Esophagus squamous epithelium (tissue), 4 donors: ENCODE results near the gene MYL5.

Experiments used
- POLR2A ChIP-seq, 4 donors: fragments of 450-650 bp; IDR thresholded peaks; one replicate each; pipeline ENCODE4 v1.6.1; 2017; ENCODE audit warnings: antibody characterized with exemption in 4 of 4, mild to moderate bottlenecking in 4 of 4, moderate library complexity in 3 of 4
- TF ChIP-seq, protein P1 (sequence below), 6 experiments: fragments of 450-650 bp in 4 of 6; fragments of 200-600 bp in 2 of 6; sonication (generic) in 2 of 6; IDR thresholded peaks; one replicate each; pipeline ENCODE4 v1.5.1; 2016 to 2019; ENCODE audit warnings: antibody characterized with exemption in 6 of 6, mild to moderate bottlenecking in 4 of 6, moderate library complexity in 4 of 6

GRCh38 chr4:702618-703048 lies 28.3 kb downstream of the MYL5 start:
- TF ChIP-seq POLR2A (IDR thresholded peaks at IDR 0.05): no peak
- TF ChIP-seq, protein P1, sequence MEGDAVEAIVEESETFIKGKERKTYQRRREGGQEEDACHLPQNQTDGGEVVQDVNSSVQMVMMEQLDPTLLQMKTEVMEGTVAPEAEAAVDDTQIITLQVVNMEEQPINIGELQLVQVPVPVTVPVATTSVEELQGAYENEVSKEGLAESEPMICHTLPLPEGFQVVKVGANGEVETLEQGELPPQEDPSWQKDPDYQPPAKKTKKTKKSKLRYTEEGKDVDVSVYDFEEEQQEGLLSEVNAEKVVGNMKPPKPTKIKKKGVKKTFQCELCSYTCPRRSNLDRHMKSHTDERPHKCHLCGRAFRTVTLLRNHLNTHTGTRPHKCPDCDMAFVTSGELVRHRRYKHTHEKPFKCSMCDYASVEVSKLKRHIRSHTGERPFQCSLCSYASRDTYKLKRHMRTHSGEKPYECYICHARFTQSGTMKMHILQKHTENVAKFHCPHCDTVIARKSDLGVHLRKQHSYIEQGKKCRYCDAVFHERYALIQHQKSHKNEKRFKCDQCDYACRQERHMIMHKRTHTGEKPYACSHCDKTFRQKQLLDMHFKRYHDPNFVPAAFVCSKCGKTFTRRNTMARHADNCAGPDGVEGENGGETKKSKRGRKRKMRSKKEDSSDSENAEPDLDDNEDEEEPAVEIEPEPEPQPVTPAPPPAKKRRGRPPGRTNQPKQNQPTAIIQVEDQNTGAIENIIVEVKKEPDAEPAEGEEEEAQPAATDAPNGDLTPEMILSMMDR (IDR thresholded peaks at IDR 0.05): no peak
